Mammary epithelial cell (primary cell): ENCODE data around the gene M1AP.

Source experiments
- CTCF ChIP-seq, 2 donors: IDR thresholded peaks in 1 of 2; conservative IDR thresholded peaks in 1 of 2; 2 replicates each; pipeline ENCODE4 v1.5.1; 2011 to 2012; ENCODE audit warnings: inconsistent platforms in 2 of 2, low read length in 2 of 2, mild to moderate bottlenecking in 2 of 2, control low read depth in 1 of 2, low read depth in 1 of 2; ENCODE audit not compliant: insufficient read depth in 1 of 2; ENCODE audit errors: extremely low read depth in 1 of 2
- EZH2 ChIP-seq: IDR thresholded peaks from 2 replicates; pipeline ENCODE4 v1.6.1; 2012; ENCODE audit warnings: low read length, inconsistent platforms, borderline replicate concordance

DNA sequence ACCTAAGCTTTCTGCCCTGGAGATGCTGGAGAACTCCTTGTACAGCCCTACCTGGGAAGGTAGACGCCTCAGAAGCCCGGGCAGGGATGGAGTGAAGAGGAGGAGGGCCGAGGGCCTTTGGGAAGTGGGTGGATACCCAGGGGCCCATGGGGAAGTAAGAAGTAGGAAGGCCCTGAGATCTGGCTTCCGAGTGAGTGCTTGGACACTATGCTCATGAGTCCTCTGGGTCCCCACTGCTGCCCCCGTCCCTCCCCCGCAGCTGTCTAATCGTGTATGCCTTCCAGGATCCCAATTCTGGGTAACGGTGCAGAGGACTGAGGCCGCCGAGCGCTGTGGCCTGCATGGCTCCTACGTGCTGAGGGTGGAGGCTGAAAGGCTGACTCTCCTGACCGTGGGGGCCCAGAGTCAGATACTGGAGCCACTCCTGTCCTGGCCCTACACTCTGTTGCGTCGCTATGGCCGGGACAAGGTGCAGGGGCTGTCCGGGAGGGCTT is 92.5 kb downstream of the M1AP start:
- TF ChIP-seq CTCF (conservative IDR thresholded peaks at IDR 0.05 in 1 of 2, IDR thresholded peaks at IDR 0.05 in 1 of 2; ENCODE audit: extremely low read depth in 1 of 2, insufficient read depth in 1 of 2, low read depth in 1 of 2, low read length in 2 of 2) (no peak), EZH2 (no peak)
